HG02973 (cell line): ENCODE measurements around the gene SLIT1.

Experiments used
- ATAC-seq: cut with Tn5 transposase; IDR thresholded peaks from one replicate; pipeline ENCODE4 v1.9.1; 2021; ENCODE audit warnings: moderate library complexity; ENCODE audit not compliant: unreplicated experiment

The SLIT1 gene

DNA sequence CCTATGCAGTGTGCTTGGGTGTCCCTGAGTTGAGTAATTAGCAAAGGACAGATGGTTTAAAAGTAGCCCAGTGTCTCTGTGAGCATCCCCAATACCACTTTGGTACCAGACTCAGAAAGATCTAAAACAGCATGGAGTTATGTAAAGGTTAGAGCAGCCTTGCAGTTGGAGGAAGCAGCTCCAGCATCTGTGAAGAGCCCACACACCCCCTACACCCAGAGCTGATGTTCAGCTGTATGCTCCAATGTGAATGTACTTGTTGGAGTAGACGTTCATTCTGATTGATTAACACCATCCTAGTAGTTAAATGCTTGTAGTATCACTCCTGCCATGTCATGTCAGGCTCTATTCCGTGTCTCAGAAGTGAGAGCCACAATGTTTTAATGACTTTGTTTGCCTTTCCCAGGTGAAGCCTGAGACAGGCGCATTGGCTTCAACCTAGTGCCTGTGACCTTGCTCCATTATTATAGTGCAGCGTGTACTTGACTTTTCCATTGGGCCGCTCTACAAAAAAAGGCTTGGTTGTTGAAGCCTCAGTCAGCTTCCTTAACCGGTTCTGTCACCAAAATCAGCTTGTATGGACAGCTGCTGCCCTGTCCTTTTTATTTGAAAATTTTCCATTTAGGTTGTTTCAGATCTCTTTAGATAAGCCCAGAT, 199.4 kb downstream of the SLIT1 start:
- no peak for ATAC-seq

DNA sequence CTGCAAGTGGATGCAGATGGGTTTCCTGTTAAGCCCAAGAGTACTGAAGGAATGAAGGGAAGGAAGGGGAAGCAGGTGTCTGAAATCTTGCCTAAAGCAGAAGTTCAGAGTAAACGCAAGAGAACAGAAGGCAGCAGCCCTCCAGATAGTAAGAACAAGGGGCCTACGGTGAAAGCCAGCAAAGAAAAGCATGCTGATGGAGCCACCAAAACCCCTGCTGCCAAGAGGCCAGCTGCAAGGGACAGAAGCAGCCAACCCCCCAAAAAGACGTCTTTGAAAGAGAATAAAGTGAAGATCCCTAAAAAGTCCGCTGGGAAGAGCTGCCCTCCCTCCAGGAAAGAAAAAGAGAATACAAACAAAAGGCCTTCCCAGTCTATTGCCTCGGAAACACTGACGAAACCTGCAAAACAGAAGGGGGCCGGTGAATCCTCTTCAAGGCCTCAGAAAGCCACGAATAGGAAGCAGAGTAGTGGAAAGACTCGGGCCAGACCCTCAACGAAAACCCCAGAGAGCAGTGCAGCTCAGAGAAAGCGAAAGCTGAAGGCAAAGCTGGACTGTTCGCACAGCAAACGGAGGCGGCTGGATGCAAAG, 201.1 kb downstream of the SLIT1 start:
- peak; percentile 75 for ATAC-seq

DNA sequence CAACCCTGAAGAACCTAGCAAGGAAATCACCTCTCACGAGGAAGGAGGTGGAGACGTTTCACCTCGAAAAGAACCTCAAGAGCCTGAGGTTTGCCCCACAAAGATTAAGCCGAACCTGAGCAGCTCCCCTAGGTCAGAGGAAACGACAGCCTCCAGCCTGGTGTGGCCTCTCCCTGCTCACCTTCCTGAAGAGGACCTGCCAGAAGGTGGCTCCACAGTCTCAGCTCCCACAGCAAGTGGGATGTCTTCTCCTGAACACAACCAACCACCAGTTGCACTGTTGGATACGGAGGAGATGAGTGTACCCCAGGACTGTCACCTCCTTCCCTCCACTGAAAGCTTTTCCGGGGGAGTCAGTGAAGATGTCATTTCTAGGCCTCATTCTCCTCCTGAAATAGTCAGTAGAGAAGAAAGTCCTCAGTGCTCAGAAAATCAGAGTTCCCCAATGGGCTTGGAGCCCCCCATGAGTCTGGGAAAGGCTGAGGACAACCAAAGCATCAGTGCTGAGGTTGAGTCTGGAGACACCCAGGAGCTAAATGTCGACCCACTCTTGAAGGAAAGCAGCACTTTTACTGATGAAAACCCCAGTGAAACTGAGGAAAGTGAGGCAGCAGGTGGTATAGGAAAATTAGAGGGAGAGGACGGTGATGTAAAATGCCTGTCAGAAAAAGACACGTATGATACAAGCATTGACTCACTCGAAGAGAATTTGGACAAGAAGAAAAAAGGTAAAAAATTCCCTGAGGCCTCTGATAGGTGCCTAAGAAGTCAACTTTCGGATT, 203.4 kb downstream of the SLIT1 start:
- ATAC-seq = no peak

DNA sequence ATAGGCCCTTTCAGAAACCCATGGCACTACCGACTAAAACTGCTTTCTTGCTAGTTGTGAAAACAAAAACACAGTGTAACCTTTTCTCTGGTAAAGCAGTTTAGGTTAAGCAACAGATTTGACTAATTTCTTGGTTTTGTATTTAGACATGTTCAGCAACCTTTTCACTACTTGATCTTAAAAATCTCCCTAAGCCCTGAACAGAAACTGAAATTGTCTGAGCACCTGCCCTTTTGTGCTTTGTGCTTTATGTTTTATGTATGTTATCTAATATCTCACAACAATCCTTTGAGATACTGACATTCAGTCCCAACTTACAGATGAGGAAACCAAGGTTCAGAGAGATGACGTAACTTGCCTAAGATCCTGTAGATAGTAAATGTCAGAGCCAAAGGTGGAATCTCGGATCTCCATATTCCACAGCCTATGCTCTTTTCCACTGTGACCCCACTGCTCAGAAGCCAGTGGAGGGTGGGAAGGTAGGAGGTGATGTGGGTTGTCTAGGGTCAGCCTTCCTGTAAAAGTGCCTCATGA, 207.1 kb downstream of the SLIT1 start:
- peak; percentile 71 for ATAC-seq

DNA sequence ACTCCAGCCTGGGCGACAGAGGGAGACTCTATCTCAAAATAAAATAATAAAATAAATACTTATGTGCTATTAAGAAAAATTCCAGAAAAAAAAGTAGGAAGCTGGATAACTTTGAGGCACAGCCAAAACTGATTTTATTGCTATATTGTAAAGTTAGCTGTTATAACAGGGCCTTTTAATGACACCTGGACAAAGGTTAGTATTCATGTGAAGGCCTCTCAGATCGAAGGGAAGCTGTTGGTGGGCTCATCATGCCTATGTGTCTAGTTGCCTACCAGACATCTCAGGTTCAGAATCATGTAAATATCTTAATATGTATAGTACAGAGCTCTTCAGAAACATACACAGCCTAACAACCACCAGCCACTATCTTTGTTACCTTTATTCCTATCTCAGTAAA, 210.6 kb downstream of the SLIT1 start:
- ATAC-seq = no peak

DNA sequence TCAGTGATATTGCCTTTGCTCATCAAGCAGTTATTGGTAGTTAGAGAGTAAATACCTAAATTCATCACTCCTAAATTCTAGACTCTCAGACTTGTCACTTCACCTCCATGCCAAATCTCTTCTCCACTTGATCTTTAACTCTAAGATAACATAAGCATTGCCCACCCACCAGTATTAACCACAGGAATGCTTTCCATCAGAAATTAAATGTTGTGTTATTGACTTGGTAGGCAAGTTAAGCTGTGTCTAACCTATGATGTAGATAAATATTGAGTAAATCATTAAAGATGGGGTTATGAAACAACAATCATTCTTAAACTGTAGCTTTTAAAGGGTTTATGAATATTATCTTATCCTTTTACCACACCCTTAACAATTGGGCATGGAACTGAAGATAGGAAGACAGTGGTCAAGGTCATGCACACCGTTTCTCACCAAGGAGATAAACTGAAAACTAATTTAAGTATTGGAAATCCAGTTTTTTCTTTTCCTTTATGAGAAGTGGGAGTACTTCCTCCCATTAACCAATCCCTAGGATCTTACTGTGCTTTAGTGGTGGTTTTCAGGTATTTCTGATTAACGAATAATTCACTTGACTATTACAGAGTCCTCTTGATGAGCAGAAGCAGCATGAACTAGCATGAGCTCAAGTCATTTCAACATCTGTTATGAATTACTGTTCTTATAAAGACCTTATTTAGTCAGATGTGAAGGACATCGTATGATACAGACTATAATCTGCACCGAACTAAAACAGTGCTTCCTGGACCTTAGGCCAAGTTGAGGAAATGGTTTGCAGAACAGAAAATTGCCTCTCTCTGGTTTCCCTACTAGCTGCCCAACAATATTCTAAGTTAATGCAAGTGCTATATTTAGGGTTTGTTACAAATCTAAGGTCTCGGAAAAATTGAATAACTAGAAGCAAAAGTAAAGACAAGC, 211.7 kb downstream of the SLIT1 start:
- no peak for ATAC-seq

DNA sequence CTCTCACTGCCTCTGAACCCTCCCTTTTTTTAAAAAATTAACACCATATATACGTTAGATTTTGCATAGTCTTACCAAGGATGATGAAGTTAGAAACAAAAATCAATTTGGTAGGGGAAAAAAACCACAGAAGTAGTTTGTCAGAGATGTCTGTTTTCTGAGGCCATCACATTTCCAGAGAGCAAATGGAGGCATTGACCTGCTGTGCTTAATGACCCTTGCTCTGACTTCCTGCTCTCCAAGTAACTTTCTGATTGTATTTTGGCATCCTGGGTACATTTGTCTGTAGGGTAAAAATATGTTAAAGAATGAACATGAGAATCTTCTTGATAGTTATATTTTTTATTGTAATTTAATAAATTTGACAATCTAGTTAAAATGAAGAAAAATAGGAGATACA, 213.5 kb downstream of the SLIT1 start:
- ATAC-seq = no peak

DNA sequence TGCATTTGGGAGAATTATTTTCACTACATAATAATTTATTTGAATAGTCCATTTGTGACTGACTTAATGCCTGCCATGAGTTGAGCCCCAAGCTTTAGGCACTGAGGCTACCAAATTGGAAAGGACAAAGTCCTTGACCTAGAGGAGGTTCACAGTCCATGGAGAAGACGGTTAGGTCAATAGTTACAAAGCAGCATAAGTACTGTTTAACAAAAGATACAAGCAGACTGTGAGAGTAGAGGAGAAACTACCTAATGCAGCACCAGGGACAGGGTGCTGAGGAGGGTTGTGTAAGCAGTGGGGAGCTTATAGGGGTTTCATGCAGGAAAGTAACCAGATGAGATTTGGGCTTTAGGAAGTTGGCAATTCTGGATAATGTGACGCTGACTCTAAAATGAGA, 214.4 kb downstream of the SLIT1 start:
- ATAC-seq = no peak

DNA sequence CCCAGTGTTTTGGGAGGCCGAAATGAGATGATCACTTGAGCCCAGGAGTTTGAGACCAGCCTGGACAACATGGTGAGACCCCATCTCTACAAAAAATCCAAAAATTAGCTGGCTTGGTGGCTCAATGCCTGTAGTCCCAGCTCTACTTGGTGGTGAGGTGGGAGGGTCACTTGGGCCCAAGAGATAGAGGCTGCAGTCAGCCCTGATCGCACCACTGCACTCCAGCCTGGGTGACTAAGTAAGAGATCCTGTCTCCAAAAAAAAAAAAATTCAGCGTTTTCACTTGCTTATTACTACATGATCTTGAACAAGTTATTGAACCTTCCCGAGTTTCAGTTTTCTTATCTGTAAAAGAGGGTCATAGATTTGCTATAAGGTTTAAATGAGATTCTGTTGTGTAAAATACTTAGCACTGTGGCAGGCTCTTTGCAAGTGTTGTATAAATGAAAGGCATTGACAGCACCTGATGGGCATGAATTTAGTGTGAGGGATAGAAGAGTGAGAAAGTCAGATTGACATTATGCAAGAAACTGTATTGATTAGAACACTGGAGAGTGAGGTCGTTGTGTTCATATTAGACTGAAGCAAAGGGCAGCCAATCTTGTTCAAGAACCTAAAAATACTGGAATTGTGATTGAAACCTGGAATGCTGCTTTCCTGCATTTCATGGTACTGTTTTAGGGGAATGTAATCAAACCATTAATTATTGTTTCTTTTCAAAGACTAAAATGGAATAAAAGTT, 216.9 kb downstream of the SLIT1 start:
- ATAC-seq = no peak

DNA sequence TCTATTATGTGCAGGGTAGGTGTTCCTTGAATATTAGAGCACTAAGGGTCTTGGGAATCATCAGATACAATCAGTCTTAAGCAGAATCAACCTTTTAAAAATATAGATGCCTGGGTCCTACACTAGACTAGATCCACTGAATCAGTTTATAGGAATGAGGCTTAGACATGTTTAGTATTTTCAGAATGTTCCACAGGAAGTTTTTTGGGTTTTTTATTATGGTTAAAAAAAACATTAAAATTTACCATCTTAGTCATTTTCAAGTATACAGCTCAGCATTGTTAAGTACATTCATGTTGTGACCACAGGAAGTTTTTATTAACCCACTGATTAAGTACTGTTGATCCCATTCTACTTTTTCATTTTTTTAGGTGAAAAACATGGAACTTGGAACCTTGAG, 217.9 kb downstream of the SLIT1 start:
- no peak for ATAC-seq

DNA sequence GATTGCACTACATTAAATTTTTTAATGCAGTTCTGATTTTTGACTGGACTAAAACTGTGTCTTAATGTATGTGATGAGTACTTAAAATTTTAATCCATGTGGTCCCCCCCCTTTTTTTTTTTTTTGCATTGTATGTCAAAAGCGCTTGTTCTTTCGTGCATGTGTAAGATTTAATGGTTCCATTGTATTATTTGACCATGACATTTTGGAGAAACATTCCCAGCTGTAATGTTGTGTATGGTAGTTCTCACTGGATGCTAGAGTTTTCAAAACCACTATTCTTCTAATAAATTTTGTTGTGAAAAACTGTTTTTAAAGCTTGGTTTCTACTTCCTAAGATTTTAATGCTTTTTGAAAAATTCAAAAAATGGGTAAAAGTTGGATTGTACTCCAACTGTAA, 221.6 kb downstream of the SLIT1 start:
- no peak for ATAC-seq

DNA sequence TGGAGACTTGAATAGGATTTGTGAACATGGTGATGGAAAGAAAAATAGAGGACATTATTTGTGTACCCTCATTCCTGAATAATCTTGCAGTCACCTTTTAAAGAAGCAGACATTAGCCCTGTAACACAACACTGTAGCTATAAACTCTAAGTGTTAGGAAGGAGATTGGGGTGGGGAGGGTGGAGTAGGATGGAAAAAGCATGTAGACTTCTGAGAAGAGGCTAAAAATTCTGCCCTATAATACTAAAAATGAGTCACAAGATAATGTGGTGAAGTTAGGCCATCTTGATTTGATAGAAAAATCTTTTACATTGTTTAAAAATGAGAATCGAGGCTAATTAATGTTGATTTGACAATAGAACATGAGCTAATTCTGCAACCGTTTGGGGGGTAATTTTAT, 224.9 kb downstream of the SLIT1 start:
- no peak for ATAC-seq

DNA sequence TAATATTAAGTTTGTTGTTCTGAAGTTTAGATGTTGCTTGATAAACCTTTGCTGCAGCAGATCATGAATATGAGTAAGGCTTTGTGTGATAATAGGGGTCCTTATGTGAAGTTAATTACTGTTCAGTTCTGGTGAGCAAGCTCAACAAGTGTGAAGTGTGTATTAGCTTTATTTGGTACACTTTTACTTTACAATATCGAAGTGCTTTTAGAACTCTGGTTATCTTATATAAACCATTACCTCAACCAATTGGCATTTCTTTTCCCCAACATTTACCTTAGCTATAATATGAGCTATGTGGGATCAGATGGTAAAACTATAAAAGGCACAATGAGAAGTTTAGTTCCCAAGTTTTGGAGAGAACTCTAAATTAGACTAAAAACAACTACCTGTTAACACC, 226.0 kb downstream of the SLIT1 start:
- ATAC-seq = no peak

DNA sequence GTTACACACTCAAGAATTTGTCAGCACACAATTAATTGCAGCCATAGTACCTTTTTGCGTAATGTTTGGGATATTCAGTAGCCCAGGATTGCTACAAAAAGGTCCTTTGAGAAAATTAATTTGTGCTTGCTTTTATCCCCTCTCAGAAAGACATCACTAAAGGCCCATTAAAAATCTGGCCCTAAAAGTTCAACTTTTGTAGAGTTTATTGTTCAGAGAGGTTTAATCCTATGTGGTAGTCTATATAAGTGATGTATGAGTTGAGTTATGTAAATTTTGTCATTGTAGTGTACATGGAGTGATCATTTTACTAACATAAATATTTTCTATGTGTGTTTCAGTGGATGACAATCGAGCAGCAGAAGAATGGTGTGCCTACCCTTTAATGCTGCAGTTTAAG, 227.7 kb downstream of the SLIT1 start:
- ATAC-seq = no peak

DNA sequence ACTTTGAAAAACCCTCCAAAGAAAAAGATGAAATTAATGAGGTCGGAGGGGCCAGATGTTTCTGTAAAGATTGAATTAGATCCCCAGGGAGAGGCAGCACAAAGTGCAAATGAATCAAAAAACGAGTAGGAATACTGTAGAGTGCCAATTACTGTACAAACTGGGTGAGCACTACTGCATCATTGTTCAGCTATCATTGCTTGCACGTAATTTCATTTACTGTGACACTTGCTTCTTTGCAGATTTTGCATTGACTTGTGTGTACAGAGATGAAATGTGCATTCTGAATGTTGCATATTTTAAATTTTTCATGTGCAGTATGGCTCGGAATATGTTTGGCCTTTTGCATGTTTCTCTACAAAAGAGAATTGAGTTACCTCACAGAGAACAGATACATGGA, 230.0 kb downstream of the SLIT1 start:
- no peak for ATAC-seq

DNA sequence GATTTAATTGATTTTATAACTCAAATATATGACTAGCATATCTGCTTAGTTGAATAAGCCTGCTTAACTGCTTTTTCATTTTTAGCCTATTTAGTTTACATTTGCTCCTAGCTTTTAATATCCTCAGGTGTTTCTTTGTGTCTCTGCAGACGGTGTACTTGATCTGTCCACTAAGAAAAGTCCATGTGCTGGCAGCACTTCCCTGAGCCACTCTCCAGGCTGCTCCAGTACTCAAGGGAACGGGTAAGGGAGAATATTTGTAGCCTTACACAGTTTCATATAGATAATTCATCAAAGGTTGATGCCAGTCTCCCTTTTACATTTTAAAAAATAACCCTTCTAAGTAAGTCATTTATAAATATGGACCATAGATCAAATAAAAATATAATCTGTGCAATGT, 233.8 kb downstream of the SLIT1 start:
- ATAC-seq = no peak

DNA sequence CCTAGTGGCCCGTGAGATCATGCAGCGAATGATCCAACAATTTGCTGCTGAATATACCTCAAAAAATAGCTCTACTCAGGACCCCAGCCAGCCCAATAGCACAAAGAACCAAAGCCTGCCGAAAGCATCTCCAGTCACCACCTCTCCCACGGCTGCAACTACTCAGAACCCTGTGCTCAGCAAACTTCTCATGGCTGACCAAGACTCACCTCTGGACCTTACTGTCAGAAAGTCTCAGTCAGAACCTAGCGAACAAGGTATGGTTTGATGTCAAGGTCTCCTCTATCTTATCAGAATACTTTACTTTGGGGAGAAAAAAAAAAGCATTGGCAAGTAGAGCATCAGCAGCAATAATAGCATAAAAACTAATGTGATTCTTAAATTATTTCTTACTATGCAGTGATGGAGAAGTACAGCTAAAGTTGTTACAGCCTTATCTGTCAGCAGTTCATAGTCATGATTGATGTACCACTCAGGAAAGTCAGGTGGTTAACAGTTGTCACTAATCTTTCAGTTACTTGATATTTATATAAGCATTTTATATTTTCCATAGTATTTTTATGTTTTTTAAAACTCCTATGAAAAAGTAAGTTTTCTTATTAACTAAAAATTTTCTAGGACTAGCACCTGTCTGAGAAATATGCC, 236.6 kb downstream of the SLIT1 start:
- ATAC-seq = no peak
